Naive thymus-derived CD4-positive, alpha-beta T cell (primary cell): ENCODE measurements around the gene PCDHGA6. TPM values are rescaled to one million over a fixed set of nuclear protein-coding genes. Genes with fewer than 3 reads are reported as not detected.
"Not testable (repeated sequence)": the region's sequence is repeated elsewhere in the genome, so short reads cannot be mapped to it uniquely, and the experiment has no call there.

Experiments used
- ATAC-seq: fragments of 150-1000 bp; cut with Tn5 transposase; 2 replicates; pipeline ENCODE4 v1.10.0; 2021; ENCODE audit warnings: mild to moderate bottlenecking, moderate library complexity
- CTCF ChIA-PET: fragments of 350-600 bp; sonication (Branson Sonifier 250); formaldehyde crosslinking; loops from one replicate; lab custom pipeline; 2021; ENCODE audit warnings: antibody characterized with exemption; lab: Charles Lee
- POLR2A ChIA-PET: fragments of 350-600 bp; sonication (Branson Sonifier 250); formaldehyde crosslinking; loops from one replicate; lab custom pipeline; 2021; ENCODE audit warnings: antibody characterized with exemption, inconsistent platforms; lab: Charles Lee
- DNase-seq, 9 donors: peaks; one replicate each; pipeline versions ENCODE4 v3.0.0 to v3.0.0-alpha.2; 2020 to 2022; ENCODE audit warnings: mixed read lengths in 1 of 9
- H3K27ac ChIP-seq: one replicate; pipeline ENCODE4 v1.7.0; 2013; ENCODE audit warnings: mild to moderate bottlenecking, low read depth, low read length, moderate library complexity
- H3K27me3 ChIP-seq, 2 donors: one replicate each; pipeline ENCODE4 v1.7.0; 2013; ENCODE audit warnings: low read length in 2 of 2, mild to moderate bottlenecking in 2 of 2, moderate library complexity in 2 of 2; ENCODE audit not compliant: control insufficient read depth in 2 of 2, insufficient read depth in 2 of 2
- H3K36me3 ChIP-seq, 3 experiments: 1 replicate in 2 of 3; 2 replicates in 1 of 3; pipeline ENCODE4 v1.7.0; 2013; ENCODE audit warnings: low read length in 3 of 3, mild to moderate bottlenecking in 3 of 3, moderate library complexity in 1 of 3; ENCODE audit not compliant: insufficient read depth in 3 of 3, control insufficient read depth in 2 of 3
- H3K4me1 ChIP-seq, 2 donors: one replicate each; pipeline ENCODE4 v1.7.0; 2013; ENCODE audit warnings: low read length in 2 of 2, mild to moderate bottlenecking in 2 of 2, moderate library complexity in 1 of 2; ENCODE audit not compliant: control insufficient read depth in 2 of 2, insufficient read depth in 2 of 2
- H3K4me3 ChIP-seq: 2 replicates; pipeline ENCODE4 v1.7.0; 2013; ENCODE audit warnings: mild to moderate bottlenecking, low read length
- H3K9me3 ChIP-seq, 3 experiments: 1 replicate in 2 of 3; 2 replicates in 1 of 3; pipeline ENCODE4 v1.7.0; 2013; ENCODE audit warnings: low read length in 3 of 3; ENCODE audit not compliant: control insufficient read depth in 2 of 3
- H3K27ac Mint-ChIP-seq, 9 donors: one replicate each; pipeline ENCODE4 v1.8.0; 2020 to 2022; ENCODE audit warnings: mixed read lengths in 9 of 9, mild to moderate bottlenecking in 8 of 9, moderate library complexity in 5 of 9, inconsistent platforms in 2 of 9
- H3K27me3 Mint-ChIP-seq, 5 donors: one replicate each; pipeline ENCODE4 v1.8.0; 2021 to 2022; ENCODE audit warnings: mixed read lengths in 5 of 5, mild to moderate bottlenecking in 1 of 5
- H3K36me3 Mint-ChIP-seq, 5 donors: one replicate each; pipeline ENCODE4 v1.8.0; 2020 to 2022; ENCODE audit warnings: mixed read lengths in 5 of 5, mild to moderate bottlenecking in 3 of 5, inconsistent platforms in 1 of 5
- H3K4me1 Mint-ChIP-seq, 7 donors: one replicate each; pipeline ENCODE4 v1.8.0; 2020 to 2022; ENCODE audit warnings: mixed read lengths in 7 of 7, mild to moderate bottlenecking in 3 of 7, inconsistent platforms in 1 of 7
- H3K4me3 Mint-ChIP-seq, 10 donors: one replicate each; pipeline ENCODE4 v1.8.0; 2020 to 2022; ENCODE audit warnings: mild to moderate bottlenecking in 10 of 10, mixed read lengths in 10 of 10, moderate library complexity in 6 of 10, inconsistent platforms in 2 of 10
- H3K9me3 Mint-ChIP-seq, 11 donors: one replicate each; pipeline ENCODE4 v1.8.0; 2020 to 2022; ENCODE audit warnings: mixed read lengths in 11 of 11, mild to moderate bottlenecking in 4 of 11, inconsistent platforms in 1 of 11, moderate library complexity in 1 of 11
- intact Hi-C, 2 donors: fragments of 100-400 bp; cut with micrococcal nuclease; formaldehyde crosslinking; loops; one replicate each; pipeline ENCODE4 v1.15.1; 2023
- polyA plus RNA-seq, 2 donors: library from polyadenylated mRNA; unstranded; fragments of 300-500 nt; fragmentation: Illumina TruSeq; gene quantifications; one replicate each; pipeline ENCODE4 v1.2.3, GENCODE V29; 2021
- total RNA-seq, 6 experiments: library from RNA in 5 of 6; stranded (reverse) in 5 of 6; gene quantifications; 1 replicate in 5 of 6; 2 replicates in 1 of 6; pipeline ENCODE4 v1.2.3 and lab custom pipeline; 2021 to 2026

Gene PCDHGA6
- total and polyA plus RNA-seq, 7 experiments from 2014 or later: 0.24 to 0.70 (median 0.35) TPM; not detected in 2

DNA sequence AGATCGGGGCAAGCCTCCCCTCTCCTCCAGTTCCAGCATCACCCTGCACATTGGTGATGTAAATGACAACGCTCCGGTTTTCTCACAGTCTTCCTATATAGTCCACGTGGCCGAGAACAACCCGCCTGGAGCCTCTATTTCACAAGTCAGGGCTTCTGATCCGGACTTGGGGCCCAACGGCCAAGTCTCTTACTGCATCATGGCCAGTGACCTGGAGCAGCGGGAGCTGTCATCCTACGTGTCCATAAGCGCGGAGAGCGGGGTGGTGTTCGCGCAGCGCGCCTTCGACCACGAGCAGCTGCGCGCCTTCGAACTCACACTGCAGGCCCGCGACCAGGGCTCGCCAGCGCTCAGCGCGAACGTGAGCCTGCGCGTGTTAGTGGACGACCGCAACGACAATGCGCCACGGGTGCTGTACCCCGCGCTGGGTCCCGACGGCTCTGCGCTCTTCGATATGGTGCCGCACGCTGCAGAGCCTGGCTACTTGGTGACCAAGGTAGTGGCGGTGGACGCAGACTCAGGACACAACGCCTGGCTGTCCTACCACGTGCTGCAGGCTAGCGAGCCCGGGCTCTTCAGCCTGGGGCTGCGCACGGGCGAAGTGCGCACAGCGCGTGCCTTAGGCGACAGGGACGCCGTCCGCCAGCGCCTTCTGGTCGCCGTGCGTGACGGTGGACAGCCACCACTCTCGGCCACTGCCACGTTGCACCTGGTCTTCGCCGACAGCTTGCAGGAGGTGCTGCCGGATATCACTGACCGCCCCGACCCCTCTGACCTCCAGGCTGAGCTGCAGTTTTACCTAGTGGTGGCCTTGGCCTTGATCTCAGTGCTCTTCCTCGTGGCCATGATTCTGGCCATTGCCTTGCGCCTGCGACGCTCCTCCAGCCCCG lies 15.7 kb downstream of the PCDHGA6 start:
- Histone ChIP-seq H3K4me3 (no peak overlapping the region), H3K36me3 (no peaks in the 10 kb centered on the region), H3K4me1 (no peaks in the 10 kb centered on the region), H3K27me3 (peaks cover 4 to 14% of the 10 kb centered on the region in 2 donors), H3K9me3 (peaks cover 0 to 45% (median 0%) of the 10 kb centered on the region in 3 experiments), H3K27ac (no peak overlapping the region)
- peak overlapping the region in 2 of 10 donors; percentile 10 to 13 for H3K4me3 Mint-ChIP-seq
- CTCF ChIA-PET: interaction anchor here (1.0 kb wide), 1 partner anchor 28 kb away, joined by 3 read pairs; the partner anchor contains the start of gene PCDHGB7
- intact Hi-C loops: no loop called here
- H3K27me3 Mint-ChIP-seq: peaks cover 30 to 85% (median 78%) of the 10 kb centered on the region in 5 donors
- DNase-seq (no peak), ATAC-seq (no peak)
- H3K9me3 Mint-ChIP-seq: peaks cover 0 to 90% (median 60%) of the 10 kb centered on the region in 11 donors
- H3K36me3 Mint-ChIP-seq: peaks cover 5 to 41% (median 10%) of the 10 kb centered on the region in 5 donors
- POLR2A ChIA-PET: no interaction called here
- peak overlapping the region in 2 of 9 donors; percentile 55 to 77 for H3K27ac Mint-ChIP-seq
- H3K4me1 Mint-ChIP-seq: peaks cover 0 to 3% (median 0%) of the 10 kb centered on the region in 7 donors

DNA sequence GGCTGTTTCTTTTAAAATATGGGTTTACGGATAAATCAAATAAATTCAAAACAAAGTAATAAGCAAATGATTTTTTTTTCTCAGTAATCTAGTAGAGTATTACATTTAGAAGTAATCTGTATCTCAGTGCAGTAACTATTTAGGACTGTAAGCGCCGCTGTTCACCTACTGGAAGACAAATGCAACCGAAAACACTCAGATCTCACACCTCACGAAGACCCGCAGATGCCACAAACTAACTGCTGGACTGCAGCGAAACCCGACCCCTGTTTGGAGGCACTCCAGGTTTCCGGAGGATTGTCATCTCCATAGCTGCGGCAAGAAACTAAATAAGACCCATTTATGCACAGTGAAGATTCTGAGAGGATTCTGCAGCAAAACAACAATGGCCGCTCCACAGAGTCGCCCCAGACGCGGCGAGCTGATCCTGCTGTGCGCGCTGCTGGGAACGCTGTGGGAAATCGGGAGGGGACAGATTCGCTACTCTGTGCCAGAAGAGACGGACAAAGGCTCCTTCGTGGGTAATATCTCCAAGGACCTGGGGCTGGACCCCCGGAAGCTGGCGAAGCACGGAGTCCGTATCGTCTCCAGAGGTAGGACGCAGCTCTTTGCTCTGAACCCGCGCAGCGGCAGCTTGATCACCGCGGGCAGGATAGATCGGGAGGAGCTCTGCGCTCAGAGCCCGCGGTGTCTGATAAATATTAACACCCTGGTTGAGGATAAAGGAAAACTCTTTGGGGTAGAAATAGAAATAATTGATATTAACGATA lies 18.9 kb downstream of the PCDHGA6 start, which contains the start of gene PCDHGA8:
PCDHGA8 (plus strand) TSS at position 205 of the 770 bp plus-strand sequence; CDS start at position 386, 181 bp downstream.
- Histone ChIP-seq H3K4me3 (no peak within 1 kb of the TSS), H3K27me3 (peaks cover 4 to 12% of the 10 kb centered on the region in 2 donors), H3K27ac (no peak within 1 kb of the TSS), H3K9me3 (peaks cover 0 to 39% (median 0%) of the 10 kb centered on the region in 3 experiments), H3K36me3 (no peaks in the 10 kb centered on the region), H3K4me1 (no peaks in the 10 kb centered on the region)
- Mint-ChIP-seq H3K9me3 (peaks cover 0 to 88% (median 53%) of the 10 kb centered on the region in 11 donors), H3K27ac (peak within 1 kb of the TSS in 1 of 9 donors; percentile 6), H3K4me3 (peak within 1 kb of the TSS in 3 of 10 donors; percentile 2 to 64 (median 25)), H3K27me3 (peaks cover 31 to 82% (median 75%) of the 10 kb centered on the region in 5 donors), H3K4me1 (peaks cover 0 to 3% (median 0%) of the 10 kb centered on the region in 7 donors), H3K36me3 (peaks cover 3 to 30% (median 10%) of the 10 kb centered on the region in 5 donors)
- ATAC-seq (no peak), DNase-seq (no peak)
- POLR2A ChIA-PET: no interaction called here
- intact Hi-C loops: no loop called here
- CTCF ChIA-PET: no interaction called here

DNA sequence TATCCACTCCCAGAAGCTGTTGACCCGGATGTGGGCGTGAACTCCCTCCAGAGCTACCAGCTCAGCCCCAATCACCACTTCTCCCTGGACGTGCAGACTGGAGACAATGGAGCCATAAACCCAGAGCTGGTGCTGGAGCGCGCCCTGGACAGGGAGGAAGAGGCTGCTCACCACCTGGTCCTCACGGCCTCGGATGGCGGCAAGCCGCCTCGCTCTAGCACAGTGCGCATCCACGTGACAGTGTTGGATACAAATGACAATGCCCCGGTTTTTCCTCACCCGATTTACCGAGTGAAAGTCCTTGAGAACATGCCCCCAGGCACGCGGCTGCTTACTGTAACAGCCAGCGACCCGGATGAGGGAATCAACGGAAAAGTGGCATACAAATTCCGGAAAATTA lies 19.6 kb downstream of the PCDHGA6 start:
- ChIA-PET POLR2A (no interaction called here), CTCF (no interaction called here)
- ATAC-seq: no peak
- H3K4me3 ChIP-seq: no peak overlapping the region
- intact Hi-C loops: no loop called here
- peaks cover 0 to 87% (median 51%) of the 10 kb centered on the region in 11 donors for H3K9me3 Mint-ChIP-seq
- no peaks in the 10 kb centered on the region for H3K36me3 ChIP-seq
- H3K4me3 Mint-ChIP-seq: no peak overlapping the region
- H3K27ac ChIP-seq: no peak overlapping the region
- no peaks in the 10 kb centered on the region for H3K4me1 ChIP-seq
- H3K36me3 Mint-ChIP-seq: peaks cover 3 to 29% (median 10%) of the 10 kb centered on the region in 5 donors
- H3K27me3 ChIP-seq: peaks cover 4 to 12% of the 10 kb centered on the region in 2 donors
- H3K9me3 ChIP-seq: peaks cover 0 to 38% (median 0%) of the 10 kb centered on the region in 3 experiments
- H3K27ac Mint-ChIP-seq: peak overlapping the region in 1 of 9 donors; percentile 6
- H3K4me1 Mint-ChIP-seq: peaks cover 0 to 3% (median 0%) of the 10 kb centered on the region in 7 donors
- DNase-seq: no peak
- H3K27me3 Mint-ChIP-seq: peaks cover 30 to 84% (median 74%) of the 10 kb centered on the region in 5 donors

DNA sequence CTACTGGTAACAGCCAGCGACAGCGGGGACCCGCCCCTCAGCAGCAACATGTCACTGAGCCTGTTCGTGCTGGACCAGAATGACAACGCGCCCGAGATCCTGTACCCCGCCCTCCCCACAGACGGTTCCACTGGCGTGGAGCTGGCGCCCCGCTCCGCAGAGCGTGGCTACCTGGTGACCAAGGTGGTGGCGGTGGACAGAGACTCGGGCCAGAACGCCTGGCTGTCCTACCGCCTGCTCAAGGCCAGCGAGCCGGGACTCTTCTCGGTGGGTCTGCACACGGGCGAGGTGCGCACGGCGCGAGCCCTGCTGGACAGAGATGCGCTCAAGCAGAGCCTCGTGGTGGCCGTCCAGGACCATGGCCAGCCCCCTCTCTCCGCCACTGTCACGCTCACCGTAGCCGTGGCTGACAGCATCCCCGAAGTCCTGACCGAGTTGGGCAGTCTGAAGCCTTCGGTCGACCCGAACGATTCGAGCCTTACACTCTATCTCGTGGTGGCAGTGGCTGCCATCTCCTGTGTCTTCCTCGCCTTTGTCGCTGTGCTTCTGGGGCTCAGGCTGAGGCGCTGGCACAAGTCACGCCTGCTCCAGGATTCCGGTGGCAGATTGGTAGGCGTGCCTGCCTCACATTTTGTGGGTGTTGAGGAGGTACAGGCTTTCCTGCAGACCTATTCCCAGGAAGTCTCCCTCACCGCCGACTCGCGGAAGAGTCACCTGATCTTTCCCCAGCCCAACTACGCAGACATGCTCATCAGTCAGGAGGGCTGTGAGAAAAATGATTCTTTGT lies 20.9 kb downstream of the PCDHGA6 start:
- H3K4me3 ChIP-seq, H3K4me1 ChIP-seq, POLR2A ChIA-PET, H3K27ac ChIP-seq, intact Hi-C loops, ATAC-seq, H3K4me1 Mint-ChIP-seq, CTCF ChIA-PET, H3K36me3 ChIP-seq, DNase-seq, H3K4me3 Mint-ChIP-seq: not testable (repeated sequence)
- Histone ChIP-seq H3K27me3 (peaks cover 4 to 12% of the 10 kb centered on the region in 2 donors), H3K9me3 (peaks cover 0 to 39% (median 0%) of the 10 kb centered on the region in 3 experiments)
- Mint-ChIP-seq H3K27ac (peak overlapping the region in 1 of 9 donors; percentile 28), H3K9me3 (peaks cover 0 to 86% (median 49%) of the 10 kb centered on the region in 11 donors), H3K27me3 (peaks cover 37 to 85% (median 74%) of the 10 kb centered on the region in 5 donors), H3K36me3 (peaks cover 2 to 27% (median 10%) of the 10 kb centered on the region in 5 donors)

DNA sequence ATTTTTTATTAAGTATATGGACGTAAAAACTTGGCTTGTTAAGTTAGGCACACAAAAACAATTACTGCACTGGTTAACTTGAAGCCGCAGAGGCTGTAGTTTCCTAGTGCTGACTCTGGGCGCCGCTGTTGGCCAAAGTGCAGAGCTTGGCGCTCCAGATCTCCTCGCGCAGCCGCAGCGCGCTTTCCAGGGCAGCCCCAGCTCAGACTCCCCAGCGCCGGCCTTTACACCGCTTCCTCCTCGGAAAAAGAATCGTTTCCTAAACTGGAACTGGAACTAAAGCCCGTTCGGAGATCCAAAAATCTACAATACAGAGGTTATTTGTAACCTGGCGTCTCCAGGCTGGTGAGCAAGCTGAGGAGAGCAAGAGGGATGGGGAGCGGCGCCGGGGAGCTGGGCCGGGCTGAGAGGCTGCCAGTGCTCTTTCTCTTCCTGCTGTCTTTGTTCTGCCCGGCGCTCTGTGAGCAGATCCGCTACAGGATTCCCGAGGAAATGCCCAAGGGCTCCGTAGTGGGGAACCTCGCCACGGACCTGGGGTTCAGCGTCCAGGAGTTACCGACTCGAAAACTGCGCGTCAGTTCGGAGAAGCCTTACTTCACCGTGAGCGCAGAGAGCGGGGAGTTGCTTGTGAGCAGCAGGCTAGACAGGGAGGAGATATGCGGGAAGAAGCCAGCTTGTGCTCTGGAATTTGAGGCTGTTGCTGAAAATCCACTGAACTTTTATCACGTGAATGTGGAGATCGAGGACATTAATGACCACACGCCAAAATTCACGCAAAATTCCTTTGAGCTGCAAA lies 24.3 kb downstream of the PCDHGA6 start, which contains the start of gene PCDHGB5:
PCDHGB5 (plus strand) TSS at position 192 of the 796 bp plus-strand sequence; CDS start at position 373, 181 bp downstream.
- H3K4me3 ChIP-seq, H3K4me1 Mint-ChIP-seq, H3K27ac ChIP-seq, CTCF ChIA-PET, H3K4me1 ChIP-seq, POLR2A ChIA-PET, H3K36me3 ChIP-seq, intact Hi-C loops: not testable (repeated sequence)
- Histone ChIP-seq H3K9me3 (peaks cover 0 to 45% (median 0%) of the 10 kb centered on the region in 3 experiments), H3K27me3 (peaks cover 2 to 18% of the 10 kb centered on the region in 2 donors)
- H3K27me3 Mint-ChIP-seq: peaks cover 45 to 83% (median 68%) of the 10 kb centered on the region in 5 donors
- peak in 4 of 9 donors; percentile 41 to 49 (median 42) for DNase-seq
- peaks cover 4 to 82% (median 38%) of the 10 kb centered on the region in 11 donors for H3K9me3 Mint-ChIP-seq
- ATAC-seq: peak; percentile 89
- peaks cover 4 to 27% (median 9%) of the 10 kb centered on the region in 5 donors for H3K36me3 Mint-ChIP-seq
- H3K4me3 Mint-ChIP-seq: peak within 1 kb of the TSS; percentile 27 to 67 (median 44)
- H3K27ac Mint-ChIP-seq: peak within 1 kb of the TSS in 2 of 9 donors; percentile 43 to 83
